Stimulated activated CD4-positive, alpha-beta T cell treated with anti-CD3 and anti-CD28 coated beads, Interleukin-12 subunit alpha, Interleukin-12 subunit beta, amount 100 ng/mL, for 4 hours (primary cell): ENCODE results near the gene PDZD2.

ENCODE experiments used
- DNase-seq: peaks from one replicate; pipeline ENCODE4 v3.0.0-alpha.2; 2020

PDZD2 gene

DNA sequence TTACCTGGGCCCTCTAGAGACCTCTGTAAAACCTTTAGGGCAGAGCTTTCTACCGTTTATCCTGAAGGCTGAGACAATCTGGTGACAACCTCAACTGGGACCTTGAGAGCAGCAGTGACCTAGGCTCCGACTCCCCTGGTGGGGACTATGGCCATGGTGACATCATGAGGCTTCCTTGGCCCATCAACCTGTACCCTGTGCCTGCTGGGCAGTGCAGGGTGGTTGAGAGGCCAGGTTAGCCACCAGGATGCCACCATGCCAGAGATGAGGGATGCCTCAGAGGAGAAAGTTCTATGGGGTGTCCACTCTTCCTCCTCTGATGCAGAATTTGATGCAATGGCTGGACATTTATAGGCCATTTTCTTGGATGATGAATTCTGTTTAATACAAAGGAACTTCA is 194.8 kb downstream of the PDZD2 start:
- DNase-seq, result no peak

DNA sequence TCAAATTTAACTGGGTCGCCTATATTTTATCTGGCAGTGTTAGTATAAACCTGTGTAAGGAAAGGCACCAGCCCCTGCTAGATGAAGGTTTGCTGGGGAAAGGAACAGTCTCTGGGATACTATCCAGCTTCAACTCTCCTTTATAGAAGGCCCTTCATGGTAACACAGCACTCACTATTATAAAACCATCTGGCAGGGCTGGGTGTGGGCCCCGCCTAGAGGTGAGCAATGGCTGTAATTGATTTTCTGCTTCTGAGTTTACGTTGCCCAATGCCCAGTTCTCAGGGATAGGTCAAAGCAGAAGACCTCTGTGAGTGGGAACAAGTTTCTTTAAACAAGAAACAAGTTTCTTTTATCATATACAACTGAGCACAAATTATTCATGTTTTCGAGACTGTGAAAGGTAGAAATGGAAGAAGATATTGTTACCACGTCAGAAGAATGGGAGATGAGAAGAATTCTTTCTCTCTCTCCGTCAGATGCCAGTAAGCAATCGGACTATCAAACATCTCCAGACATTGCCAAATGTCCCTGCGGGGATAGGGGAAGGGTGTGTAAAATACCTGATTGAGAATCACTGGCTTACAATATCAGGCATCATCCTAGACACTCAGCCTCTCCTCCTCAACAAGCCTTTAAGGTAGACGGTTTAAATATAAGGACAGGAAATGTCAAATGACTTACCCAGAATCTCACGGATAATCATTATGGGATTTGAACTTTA is 205.9 kb downstream of the PDZD2 start:
- DNase-seq, result no peak

DNA sequence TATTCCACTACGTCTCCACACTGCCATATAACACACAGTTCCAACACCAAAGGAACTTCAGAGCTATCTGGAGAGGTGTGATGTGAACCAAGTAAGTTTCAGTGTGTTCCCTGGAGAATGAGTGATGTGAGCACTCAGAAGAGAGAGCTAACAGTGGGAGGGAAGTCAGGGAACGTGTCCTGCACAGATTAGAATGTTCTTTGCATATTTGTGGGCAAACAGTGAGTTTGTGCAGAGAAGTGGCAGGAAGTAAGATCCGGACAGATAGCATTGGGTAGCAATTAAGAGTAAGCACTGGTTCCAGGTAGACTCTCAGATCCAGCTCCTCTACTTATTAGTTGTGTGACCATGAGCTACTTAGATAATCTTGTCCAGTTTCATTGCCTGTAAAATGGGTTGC is 206.4 kb downstream of the PDZD2 start:
- DNase-seq, result no peak

DNA sequence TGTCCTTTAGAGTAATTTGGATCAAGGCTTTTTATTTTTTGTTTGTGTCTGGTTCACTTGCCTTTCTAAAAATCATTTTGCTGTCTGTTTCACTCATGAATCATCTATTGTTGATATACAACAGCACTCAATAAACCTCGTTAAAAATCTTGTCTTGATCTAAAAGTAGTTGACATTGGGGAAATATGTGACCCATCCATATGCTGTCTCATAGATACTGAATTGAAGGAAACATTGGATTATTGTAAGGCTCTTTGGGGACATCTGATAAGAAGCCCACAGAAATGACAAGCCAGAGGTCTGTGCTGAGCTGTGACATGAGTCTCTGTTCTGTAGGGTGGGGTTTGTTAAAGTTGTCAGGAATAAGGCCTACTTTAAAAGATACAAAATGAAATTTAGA is 208.0 kb downstream of the PDZD2 start:
- no peak for DNase-seq

DNA sequence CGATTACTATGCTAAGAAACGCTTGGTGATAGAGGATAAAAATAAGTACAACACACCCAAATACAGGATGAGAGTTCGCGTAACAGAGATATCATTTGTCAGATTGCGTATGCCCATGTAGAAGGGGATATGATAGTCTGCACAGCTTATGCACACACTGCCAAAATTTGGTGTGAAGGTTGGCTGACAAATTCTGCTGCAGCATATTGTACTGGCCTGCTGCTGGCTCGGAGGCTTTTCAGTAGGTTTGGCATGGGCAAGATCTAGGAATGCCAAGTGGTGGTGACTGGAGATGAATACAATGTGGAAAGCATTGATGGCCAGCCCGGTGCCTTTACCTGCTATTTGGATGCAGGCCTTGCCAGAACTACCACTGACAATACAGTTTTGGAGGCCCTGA is 208.4 kb downstream of the PDZD2 start:
- DNase-seq, result no peak

DNA sequence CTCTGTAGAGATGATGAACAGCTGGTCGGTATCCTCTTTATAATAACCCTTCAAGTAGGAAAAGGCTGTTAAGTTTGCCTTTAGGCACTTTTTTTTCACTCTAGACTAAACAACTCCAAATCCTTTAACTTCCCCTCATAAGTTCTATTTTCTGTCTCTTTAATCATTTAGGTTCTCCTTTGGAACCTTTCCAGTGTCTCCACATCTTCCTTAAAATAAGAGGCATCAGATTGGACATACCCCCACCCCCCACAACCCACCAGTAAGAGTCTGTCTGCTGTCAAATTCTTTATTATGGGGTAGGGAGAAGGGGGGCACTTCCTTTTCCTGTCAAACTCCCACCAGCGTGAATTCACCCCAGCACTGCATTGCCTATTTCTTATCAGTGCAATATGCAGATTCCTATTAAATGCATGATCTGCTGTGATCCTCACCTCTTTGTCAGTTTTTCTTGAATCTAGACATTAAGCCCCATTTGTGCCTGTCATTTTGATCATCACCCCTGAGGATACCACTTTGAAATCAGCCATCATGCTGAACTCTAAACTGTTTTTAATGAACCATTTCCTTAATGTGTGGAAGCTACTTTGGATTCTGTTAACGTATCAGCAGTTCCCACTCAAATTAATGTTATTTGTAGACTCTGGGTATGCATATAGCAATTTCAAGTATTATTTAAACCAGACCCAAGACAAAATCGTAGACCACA is 212.2 kb downstream of the PDZD2 start:
- no peak for DNase-seq

DNA sequence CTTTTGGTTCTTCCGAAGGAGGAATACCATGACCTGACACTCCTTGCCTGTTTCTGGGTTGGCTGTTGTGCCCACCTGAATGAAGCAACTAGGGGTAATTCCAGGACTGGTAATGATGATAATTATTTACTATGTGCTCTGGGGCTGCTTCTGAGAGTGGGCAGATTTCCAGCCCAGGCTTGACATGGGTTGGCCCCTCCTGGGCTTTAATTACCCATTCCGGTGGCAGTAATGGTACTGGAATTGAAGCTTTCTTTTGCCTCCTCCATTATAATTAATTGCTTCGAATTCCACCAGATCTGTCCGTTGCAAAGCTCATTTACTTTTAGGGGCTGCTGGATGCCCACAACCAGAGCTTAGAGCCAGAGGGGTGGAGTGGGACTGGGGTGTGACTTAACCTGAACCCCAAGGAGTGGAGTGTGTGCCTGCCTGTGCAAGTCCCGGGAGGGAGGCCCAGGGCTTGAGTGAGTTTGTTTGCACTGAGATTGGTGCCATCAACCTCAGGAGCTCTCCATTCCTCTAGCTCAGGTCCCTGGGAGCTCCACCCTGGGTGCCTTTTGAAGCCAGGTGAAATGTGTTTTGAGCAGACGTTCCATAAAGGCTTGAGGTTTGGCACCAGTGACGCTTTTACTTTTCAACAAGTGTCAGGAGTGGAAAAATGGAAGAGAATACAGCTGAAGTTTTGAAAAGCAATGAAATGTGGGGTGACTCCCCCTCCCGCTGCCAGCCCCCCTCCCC is 214.6 kb downstream of the PDZD2 start:
- DNase-seq, result no peak

DNA sequence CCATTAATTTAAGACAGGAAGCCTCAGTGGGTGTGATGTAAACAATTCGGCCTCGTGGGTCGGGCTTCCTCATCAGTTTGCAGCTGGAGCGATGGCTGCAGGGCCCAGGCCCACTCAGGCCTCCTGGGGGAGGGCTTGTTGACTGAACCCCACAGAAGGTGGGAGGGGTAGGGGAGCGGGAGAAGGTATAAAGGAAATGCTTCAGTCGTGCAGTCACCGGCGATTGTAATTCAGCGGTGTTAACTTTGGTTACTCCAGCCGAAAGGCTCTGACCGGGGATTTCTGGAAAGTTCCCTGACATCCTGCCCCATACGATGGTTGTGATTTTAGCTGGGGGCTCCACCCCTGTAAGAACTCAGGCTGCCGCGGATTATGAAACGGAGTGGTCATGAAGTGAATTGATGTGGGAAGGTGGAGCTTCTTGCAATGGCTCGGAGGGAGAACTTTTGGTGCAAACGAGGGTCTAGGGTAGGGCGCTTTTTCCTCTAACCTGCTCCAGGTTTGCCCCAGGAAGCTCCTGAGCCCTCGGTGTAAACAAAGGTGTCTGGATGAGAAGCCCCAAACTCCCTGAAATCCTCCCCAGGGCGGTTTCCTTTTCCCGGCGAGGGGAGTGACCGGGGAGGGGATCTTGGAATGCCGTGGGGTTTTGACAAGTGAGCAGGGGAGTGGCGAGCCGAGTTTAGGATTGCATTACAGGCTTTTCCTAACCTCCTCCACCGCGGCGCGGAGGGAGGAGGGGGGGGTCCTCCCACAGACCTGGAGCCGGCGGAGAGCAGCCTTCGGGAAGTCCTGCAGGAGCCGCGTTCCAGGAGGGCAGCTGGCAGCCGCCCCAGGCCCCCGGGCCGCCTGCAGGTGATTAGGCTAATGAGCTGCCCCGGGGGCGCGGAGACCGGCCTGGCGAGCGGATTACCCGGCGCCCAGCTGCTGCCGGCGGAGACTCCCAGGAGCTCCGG is 215.5 kb downstream of the PDZD2 start:
- DNase-seq, result no peak

DNA sequence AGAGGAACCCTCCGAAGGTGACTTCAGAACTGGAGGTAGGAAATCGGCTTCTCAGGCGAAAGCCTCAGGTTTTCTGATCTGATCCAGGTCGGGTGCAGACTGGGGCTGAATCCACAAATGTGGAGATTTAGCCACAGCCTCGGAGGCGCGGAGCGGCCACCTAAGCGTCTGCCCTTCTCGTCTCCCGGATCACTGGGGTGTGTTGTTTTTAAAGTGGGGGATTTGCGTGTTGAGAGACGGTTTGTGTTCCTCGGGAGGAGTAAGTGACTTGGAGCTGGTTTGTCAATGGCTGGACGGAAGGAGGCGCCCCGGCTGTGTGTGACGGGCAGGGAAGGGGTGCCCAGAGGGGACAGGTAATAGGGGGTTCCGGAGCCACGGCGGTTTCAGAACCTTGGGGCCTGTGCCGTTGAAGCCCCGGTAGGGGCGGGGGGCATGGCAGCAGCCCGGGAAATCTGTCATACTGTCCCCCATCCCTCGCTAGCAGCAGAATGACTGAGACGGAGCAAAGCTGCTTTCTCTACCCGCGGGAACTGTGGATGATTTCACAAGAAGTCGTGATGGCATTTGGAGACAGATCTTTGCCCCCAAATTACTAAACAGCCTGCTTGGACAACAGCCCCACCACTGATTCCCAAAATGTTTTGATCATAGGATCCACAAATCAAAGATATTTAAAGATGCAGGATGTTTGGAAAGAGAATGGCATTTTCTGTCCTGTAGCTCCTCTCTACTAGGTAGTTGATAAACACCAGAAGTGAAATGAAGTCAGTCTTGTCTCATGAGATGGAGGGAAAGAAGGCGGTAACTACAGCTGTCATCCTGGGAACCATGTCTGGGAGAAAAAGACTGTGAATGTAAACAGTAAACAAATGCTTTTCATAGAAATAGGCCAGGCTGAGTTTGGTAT is 216.5 kb downstream of the PDZD2 start:
- peak; percentile 7 for DNase-seq

DNA sequence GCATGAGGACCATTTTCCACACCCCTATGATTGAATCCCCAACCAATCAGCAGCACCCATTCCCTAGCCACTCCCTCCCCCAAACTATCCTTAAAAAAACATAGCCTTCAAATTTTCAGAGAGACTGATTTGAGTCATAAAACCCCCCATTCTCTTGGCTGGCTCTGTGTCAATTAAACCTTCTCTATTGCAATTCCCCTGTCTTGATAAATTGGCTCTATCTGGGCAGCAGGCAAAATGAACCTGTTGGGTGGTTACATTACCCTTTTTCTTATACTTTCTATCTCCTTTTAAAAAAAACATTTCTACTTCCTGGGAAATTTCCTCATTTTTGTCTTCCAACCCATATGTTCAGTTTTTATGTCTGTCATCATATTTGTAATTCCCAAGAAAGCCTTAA is 220.2 kb downstream of the PDZD2 start:
- DNase-seq, result no peak

DNA sequence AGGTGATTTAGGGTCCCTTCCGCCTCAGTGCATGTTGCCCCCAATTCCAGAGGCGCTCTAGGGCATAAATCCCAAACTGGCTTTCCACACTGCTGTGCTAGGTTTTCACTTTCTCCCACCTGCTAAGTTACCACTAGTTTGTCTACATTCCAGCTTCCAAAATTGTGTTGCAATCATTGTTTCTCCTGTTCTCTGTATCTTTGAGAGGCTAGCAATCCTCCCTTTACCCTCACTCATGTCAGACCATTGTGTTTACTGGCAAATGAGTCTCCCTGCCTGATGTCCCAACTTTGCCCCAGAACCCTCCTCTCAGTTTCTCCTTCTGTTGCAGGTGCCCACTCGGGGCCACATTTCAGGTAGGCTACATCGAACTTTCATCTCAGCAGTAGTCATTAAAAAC is 221.3 kb downstream of the PDZD2 start:
- DNase-seq, result no peak

DNA sequence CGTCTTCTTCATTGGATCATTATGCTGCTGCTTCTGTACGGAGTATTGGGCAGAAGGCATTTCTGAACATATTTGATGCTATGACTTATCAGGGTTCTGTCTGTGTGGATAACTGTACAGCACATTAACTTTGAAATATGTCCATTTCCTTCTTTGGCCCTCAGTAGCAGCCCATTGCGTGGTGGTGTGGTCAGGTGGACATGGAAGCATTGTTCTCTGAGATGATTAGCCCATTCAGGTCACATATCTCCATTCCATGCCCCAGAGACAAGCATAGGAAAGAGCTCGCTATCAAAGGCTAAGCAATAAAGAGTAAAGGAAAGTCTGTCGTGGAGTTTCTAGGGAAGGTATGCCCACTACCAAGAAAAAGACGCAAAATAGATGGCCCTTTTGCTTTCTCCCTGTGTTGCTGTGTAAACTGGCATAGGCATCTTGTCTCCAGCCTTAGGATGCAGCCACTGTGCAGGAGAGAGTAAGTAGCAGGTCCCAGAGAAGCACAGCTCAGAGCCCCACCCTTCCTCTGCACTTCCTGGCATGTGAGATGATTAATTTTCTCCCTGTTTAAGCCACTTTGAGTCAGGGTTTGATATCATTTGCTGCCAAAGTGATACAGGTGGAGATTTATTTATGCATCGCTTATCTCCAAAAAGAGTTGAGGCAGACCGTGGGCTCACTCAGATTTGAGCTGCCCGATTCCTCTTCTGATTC is 221.9 kb downstream of the PDZD2 start:
- no peak for DNase-seq

DNA sequence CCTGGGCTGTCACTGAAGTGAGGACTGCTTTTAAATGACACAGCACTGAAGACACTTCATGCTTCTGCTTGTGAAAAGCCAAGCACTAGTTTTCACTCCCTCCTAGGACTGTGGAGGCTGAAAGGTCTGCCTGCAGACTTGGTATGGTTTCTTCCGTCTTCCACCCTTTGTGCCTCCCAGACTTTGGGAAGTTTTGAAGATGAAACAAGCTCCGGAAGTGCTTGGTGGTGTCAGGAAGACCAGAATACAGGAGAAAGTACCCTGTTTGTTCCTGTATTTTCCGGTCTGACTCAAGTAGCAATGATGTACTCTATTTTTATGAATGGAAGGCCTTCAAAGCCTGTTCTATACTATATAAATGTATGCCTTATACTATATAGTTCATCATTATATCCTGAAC is 222.7 kb downstream of the PDZD2 start:
- no peak for DNase-seq

DNA sequence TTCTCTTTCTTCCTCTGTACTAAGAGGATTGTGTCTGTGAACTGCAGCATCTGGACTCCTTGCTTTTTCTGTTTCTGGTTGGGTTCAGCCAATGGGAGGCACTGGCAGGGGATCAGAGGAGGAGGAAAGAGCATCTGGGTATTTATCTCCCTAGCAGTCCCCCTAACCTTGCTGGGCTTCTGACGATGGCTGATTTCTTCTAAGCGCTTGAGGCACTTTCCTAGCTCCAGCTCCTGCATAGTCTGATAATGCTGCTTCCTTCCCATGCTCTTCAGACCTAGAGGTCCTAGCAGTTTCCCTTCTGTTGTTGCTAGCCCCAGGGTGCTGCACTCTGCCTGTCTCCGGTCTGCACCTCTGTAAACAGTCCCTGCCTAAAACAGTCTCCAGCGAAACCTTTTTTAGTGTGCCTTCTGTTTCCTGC is 225.1 kb downstream of the PDZD2 start:
- no peak for DNase-seq

DNA sequence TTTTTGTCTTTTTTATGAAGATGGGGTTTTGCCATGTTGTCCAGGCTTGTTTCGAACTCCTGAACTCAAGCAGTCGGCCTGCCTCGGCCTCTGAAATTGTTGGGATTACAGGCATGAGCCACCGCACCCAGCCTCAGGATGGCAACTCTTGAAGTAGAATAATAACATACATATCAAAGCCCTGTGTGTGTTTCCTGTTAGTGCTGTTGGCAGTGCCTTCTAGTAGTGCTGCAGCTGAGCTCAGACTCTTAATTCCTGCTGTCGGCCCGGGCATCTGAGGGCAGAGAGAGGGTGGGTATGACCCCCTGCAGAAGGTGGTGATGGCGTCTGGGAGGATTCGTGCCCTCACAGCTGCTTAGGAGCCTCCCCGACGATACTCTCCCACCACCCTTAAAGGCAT is 227.2 kb downstream of the PDZD2 start:
- DNase-seq, result no peak

DNA sequence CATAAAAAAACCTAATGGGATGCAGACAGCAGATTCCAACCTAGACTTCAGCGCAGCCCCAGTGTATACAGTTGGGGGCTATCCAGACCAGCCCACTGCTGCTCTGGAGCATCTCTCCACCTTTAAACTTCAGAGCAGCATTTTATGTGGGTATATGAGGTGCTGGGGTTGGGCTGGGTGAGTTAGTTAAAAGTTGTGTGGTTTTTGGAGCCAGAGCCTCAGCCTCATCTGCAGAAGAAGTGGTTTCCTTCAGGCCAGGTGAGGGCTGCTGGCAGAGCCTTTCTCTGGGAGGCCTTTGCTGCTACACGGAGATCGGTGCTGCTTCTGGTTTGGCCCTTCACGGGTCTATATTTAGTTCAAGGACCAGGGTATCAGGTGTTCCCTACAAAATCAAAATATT is 228.3 kb downstream of the PDZD2 start:
- DNase-seq, result no peak

DNA sequence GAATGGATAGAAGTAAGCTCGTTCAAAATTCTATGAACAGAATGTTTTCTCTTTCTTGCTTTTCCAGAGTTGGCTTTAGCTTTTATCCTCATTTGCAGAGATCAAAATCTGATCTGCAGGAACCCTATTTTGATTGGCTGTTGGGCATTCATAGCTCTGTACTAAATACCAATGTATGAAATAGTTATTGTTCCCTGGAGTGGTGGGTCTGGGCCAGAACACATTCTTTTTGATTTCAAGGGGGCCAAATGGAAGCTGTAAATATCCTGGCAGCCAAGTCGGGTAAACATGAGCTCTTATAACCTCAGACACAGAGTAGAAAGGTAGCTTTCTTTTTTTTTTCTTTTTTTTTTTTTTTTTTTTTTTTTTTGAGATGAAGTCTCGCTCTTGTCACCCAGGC is 241.5 kb downstream of the PDZD2 start:
- no peak for DNase-seq

DNA sequence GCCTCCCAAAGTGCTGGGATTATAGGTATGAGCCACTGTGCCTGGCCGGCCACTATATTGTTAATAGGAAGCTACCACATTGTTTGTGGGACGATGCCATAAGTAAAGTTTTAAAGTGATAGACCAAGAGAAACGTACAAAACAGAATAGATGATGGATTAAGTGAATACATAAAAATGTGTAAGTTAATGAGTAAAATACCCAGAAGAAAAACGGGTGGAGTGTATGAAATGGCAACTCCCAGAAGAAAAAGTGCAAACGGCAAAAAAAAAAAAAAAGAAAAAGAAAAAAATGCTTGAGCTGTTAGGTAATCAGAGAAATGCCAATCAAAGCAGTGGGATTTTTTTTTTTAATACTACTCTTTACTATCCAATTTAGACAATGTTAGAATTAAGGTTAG is 246.0 kb downstream of the PDZD2 start:
- no peak for DNase-seq

DNA sequence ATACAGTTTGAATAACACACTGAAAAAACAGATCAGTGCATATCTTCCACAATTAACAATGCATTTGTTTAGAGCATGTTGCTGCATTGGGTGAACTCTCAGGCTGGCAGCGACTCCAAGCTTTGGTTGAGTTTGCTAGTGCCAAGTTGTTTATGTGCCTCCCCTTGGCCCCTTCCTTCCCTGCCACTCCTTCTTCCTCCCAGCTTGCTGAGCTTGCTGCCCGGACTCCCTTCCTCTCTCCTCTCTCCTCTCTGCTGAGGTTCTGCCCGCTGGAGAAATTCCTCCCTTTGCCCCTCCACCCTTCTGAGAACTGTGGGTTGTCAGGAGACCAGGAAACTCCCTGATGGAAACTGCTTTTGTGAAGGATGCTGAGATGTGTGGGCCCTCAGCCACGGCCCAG is 247.3 kb downstream of the PDZD2 start:
- DNase-seq, result no peak

DNA sequence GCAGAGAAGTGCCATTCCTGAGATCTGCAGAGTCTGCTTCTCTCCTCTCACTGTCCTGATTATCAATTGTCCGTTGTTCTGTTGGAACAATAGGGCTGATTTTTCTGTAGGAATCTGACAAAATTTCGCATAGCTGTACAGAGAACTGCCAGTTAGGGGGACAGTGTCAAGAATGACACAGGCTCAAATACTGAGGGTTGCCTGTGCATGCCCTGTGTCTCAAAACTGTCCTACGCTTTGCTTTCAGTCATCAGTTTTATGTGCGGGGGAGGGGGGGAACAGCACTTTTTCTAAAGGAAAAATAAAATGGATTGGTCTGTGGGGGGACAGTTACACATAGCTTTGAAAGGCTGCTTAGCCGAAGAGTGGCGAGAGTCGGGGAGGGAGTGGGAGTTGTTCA is 248.6 kb downstream of the PDZD2 start:
- DNase-seq, result no peak

DNA sequence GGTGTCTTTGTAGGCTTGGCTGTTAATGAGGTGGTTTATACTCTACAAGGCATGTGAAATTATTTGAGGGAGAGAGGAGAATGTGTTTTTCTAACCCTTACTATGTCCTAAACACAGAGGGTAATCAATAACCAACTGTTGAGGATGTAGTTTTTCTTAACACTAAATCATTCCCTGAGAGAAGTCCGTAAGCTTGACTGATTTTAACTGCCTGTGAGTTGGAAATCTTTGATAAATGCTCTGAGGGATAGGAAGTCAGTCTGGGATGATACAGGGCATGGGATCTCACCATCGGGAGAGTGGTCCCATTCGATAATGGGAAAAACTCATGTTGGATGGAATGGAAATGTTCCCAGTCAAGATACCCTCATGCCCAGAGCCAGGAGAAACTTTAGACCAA is 249.6 kb downstream of the PDZD2 start:
- no peak for DNase-seq
